ENCODE measurements around the gene HSPA4. TPM values are rescaled to one million over a fixed set of nuclear protein-coding genes. Genes with fewer than 3 reads are reported as not detected.
A peak's percentile ranks its signal among the peaks of the same experiment; 100 is the strongest.

HSPA4 gene
- total RNA-seq, 3 donors from 2014 or later = 64.1 to 77.2 (median 72.9) TPM

- TF ChIP-seq CTCF (IDR thresholded peaks at IDR 0.05) = no peak
- no peaks in the 10 kb centered on the region for H3K9me3 ChIP-seq
- peak; percentile 32 for ATAC-seq
- intact Hi-C loops (cut with DNase I, micrococcal nuclease) = no loop called here
- H3K36me3 ChIP-seq (ENCODE audit: low read depth) = no peaks in the 10 kb centered on the region
- H3K4me3 ChIP-seq = no peak overlapping the region
- H3K4me1 ChIP-seq (ENCODE audit: low read depth) = peaks cover 5% of the 10 kb centered on the region
- no peak for DNase-seq
These were observed 12.2 kb downstream of the HSPA4 start for GRCh38 chr5:133063965-133064364.

GRCh38 chr5:133065471-133065870 is 13.7 kb downstream of the HSPA4 start:
- peaks cover 5% of the 10 kb centered on the region for H3K4me1 ChIP-seq (ENCODE audit: low read depth)
- no peaks in the 10 kb centered on the region for H3K9me3 ChIP-seq
- ATAC-seq (peak; percentile 63), DNase-seq (no peak)
- intact Hi-C loops (cut with DNase I, micrococcal nuclease) = no loop called here
- no peak for TF ChIP-seq CTCF (IDR thresholded peaks at IDR 0.05)
- H3K4me3 ChIP-seq = no peak overlapping the region
- H3K36me3 ChIP-seq (ENCODE audit: low read depth) = no peaks in the 10 kb centered on the region

GRCh38 chr5:133066045-133066444 is 14.2 kb downstream of the HSPA4 start:
- Histone ChIP-seq H3K4me1 (ENCODE audit: low read depth) (peaks cover 5% of the 10 kb centered on the region), H3K36me3 (ENCODE audit: low read depth) (no peaks in the 10 kb centered on the region), H3K4me3 (no peak overlapping the region), H3K9me3 (no peaks in the 10 kb centered on the region)
- no peak for TF ChIP-seq CTCF (IDR thresholded peaks at IDR 0.05)
- DNase-seq (no peak), ATAC-seq (no peak)
- intact Hi-C loops (cut with DNase I, micrococcal nuclease) = no loop called here

GRCh38 chr5:133072021-133072420 is 20.2 kb downstream of the HSPA4 start:
- no peak for TF ChIP-seq CTCF (IDR thresholded peaks at IDR 0.05)
- intact Hi-C loops (cut with DNase I, micrococcal nuclease) = no loop called here
- Histone ChIP-seq H3K4me1 (ENCODE audit: low read depth) (no peaks in the 10 kb centered on the region), H3K9me3 (no peaks in the 10 kb centered on the region), H3K4me3 (no peak overlapping the region), H3K36me3 (ENCODE audit: low read depth) (no peaks in the 10 kb centered on the region)
- DNase-seq = no peak
- no peak for ATAC-seq

GRCh38 chr5:133075572-133076536 is 24.0 kb downstream of the HSPA4 start:
- TF ChIP-seq CTCF (IDR thresholded peaks at IDR 0.05) = no peak
- no peaks in the 10 kb centered on the region for H3K36me3 ChIP-seq (ENCODE audit: low read depth)
- no peaks in the 10 kb centered on the region for H3K4me1 ChIP-seq (ENCODE audit: low read depth)
- ATAC-seq (no peak), DNase-seq (no peak)
- intact Hi-C loops (cut with DNase I, micrococcal nuclease) = no loop called here
- no peak overlapping the region for H3K4me3 ChIP-seq
- H3K9me3 ChIP-seq = no peaks in the 10 kb centered on the region
